Measurements from ENCODE around the gene C11orf98.
"Not testable (repeated sequence)": the region's sequence is repeated elsewhere in the genome, so short reads cannot be mapped to it uniquely, and the experiment has no call there.

C11orf98 gene

GRCh38 chr11:62665075-62665598 is at the start of gene C11orf98, which contains the start of gene CSKMT:
TSS of gene C11orf98 (minus strand) at chr11:62665210. CDS start at chr11:62665169, 41 bp downstream.
TSS of gene CSKMT (plus strand) at chr11:62665312. CDS start at chr11:62665880, 568 bp downstream.
- peak; percentile 97 for DNase-seq (ENCODE audit: low spot score)

GRCh38 chr11:62713343-62713742 is 48.3 kb upstream of the C11orf98 start:
- DNase-seq (ENCODE audit: low spot score) = no peak

- peak; percentile 21 for DNase-seq (ENCODE audit: low spot score)
These were observed 47.9 kb upstream of the C11orf98 start for GRCh38 chr11:62712861-62713260.

- DNase-seq (ENCODE audit: low spot score) = no peak
These were observed 47.3 kb upstream of the C11orf98 start for GRCh38 chr11:62712276-62712812.

GRCh38 chr11:62710001-62710345 is 45.0 kb upstream of the C11orf98 start:
- no peak for DNase-seq (ENCODE audit: low spot score)

GRCh38 chr11:62709247-62710000 is 44.4 kb upstream of the C11orf98 start:
- peak; percentile 98 for DNase-seq (ENCODE audit: low spot score)

- peak; percentile 54 for DNase-seq (ENCODE audit: low spot score)
These were observed 43.8 kb upstream of the C11orf98 start for GRCh38 chr11:62708793-62709192.

GRCh38 chr11:62708392-62708791 is 43.4 kb upstream of the C11orf98 start:
- DNase-seq (ENCODE audit: low spot score) = no peak

- DNase-seq (ENCODE audit: low spot score) = no peak
These were observed 42.4 kb upstream of the C11orf98 start, which contains the start of the genes BSCL2 and GNG3 for GRCh38 chr11:62707277-62707861. TSS of gene BSCL2 (minus strand) at chr11:62707424. CDS start at chr11:62707195, 229 bp downstream. TSS of gene GNG3 (plus strand) at chr11:62707676. CDS start at chr11:62708296, 620 bp downstream.

GRCh38 chr11:62706850-62707247 is 41.8 kb upstream of the C11orf98 start:
- DNase-seq (ENCODE audit: low spot score) = no peak

GRCh38 chr11:62705880-62706849 is 41.2 kb upstream of the C11orf98 start:
- DNase-seq (ENCODE audit: low spot score) = peak; percentile 94

- DNase-seq (ENCODE audit: low spot score) = no peak
These were observed 40.4 kb upstream of the C11orf98 start for GRCh38 chr11:62705413-62705812.

GRCh38 chr11:62703921-62704320 is 38.9 kb upstream of the C11orf98 start:
- not testable (repeated sequence) for DNase-seq (ENCODE audit: low spot score)

- no peak for DNase-seq (ENCODE audit: low spot score)
These were observed 37.2 kb upstream of the C11orf98 start for GRCh38 chr11:62702246-62702645.

GRCh38 chr11:62694455-62695167 is 29.6 kb upstream of the C11orf98 start:
- DNase-seq (ENCODE audit: low spot score) = peak; percentile 83

GRCh38 chr11:62693624-62694023 is 28.6 kb upstream of the C11orf98 start:
- not testable (repeated sequence) for DNase-seq (ENCODE audit: low spot score)

- DNase-seq (ENCODE audit: low spot score) = no peak
These were observed 24.6 kb upstream of the C11orf98 start, which contains the start of gene LRRN4CL for GRCh38 chr11:62689421-62690183. TSS of gene LRRN4CL (minus strand) at chr11:62689530. CDS start at chr11:62688508, 1,022 bp downstream.

GRCh38 chr11:62688491-62688890 is 23.5 kb upstream of the C11orf98 start:
- no peak for DNase-seq (ENCODE audit: low spot score)

- no peak for DNase-seq (ENCODE audit: low spot score)
These were observed 22.7 kb upstream of the C11orf98 start for GRCh38 chr11:62687508-62688396.

Measured in CD4-positive, alpha-beta T cell treated with Interleukin-2 at 100 ng/mL for 4 hours (primary cell).